Globus pallidus (tissue), 1 donor: Measurements from ENCODE around the gene PKHD1.
"Not testable (repeated sequence)": the region's sequence is repeated elsewhere in the genome, so short reads cannot be mapped to it uniquely, and the experiment has no call there.

Experiments
- DNase-seq: peaks from one replicate; pipeline ENCODE4 v3.0.0-alpha.2; 2015; ENCODE audit warnings: low spot score

Gene PKHD1

GRCh38 chr6:51986864-51987263 lies 100.5 kb downstream of the PKHD1 start:
- DNase-seq: no peak

DNA sequence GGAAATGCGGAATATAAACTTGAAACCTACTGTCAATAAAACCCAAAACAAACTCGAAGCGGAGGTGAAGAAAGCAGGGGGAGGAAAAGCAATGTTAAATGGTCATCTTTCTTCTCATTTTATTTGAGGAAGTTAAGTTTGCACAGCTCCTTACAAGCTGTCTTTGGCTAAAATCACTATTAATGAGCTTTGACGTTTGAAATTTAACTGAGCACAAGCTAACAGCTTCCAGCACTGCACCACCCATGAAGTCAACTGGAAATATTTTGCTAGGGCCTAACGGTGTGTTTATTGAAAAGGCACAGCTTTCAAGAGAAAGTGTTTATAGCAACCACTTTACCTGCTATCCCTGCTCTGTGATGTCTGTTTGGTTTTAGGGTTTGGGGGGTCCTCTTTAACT lies 103.8 kb downstream of the PKHD1 start:
- DNase-seq: no peak

- DNase-seq: not testable (repeated sequence)
Measured at GRCh38 chr6:51982695-51983094, 104.7 kb downstream of the PKHD1 start.

GRCh38 chr6:51976374-51976773 lies 111.0 kb downstream of the PKHD1 start:
- no peak for DNase-seq

DNA sequence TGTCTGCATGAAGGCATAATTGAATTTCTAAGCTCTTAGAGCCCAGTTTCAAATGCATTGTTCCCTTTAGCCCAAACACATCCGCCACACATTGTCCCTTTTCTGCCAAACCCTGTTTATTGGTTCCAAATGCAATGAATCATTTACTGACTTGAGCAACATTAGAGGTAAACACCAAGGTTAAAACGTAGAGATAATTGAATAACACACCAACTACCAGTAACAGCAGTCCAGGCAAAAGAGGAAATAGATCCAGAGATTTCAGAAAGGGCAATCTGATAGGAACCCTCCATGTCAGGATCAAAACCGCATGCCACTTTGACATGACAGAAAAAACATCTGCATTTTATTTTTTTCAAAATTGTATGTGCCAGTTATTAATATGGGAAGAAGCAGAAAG lies 114.8 kb downstream of the PKHD1 start:
- no peak for DNase-seq

- DNase-seq: no peak
Measured at GRCh38 chr6:51968265-51968664, 119.1 kb downstream of the PKHD1 start.

DNA sequence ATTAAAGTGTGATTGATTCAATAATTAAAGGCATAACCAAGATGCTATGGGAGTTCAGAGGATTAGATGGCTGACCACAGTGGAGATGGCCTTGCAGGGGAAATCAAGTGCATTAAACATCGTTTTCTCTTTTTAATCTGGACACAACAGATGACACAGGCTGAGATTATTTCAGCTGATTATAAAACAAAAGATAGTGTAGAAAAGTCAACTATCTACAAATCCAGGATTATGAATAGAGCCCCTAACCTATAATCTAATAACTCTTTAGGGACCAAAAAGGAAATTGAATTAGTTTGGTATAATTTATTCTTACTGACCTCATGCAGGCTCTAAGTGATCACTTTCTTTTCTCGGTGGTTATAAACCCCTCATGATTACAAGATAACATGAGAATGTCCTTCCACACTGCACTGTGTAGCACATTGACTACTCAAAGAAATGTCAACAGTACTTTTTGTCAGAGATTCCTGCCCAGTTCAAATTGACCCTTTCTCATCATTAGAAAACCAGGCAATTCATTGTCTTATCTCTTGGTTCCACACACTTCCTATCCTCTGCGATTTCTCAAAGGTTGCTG lies 122.1 kb downstream of the PKHD1 start:
- DNase-seq: no peak

- DNase-seq: no peak
Measured at GRCh38 chr6:51963980-51964379, 123.4 kb downstream of the PKHD1 start.

DNA sequence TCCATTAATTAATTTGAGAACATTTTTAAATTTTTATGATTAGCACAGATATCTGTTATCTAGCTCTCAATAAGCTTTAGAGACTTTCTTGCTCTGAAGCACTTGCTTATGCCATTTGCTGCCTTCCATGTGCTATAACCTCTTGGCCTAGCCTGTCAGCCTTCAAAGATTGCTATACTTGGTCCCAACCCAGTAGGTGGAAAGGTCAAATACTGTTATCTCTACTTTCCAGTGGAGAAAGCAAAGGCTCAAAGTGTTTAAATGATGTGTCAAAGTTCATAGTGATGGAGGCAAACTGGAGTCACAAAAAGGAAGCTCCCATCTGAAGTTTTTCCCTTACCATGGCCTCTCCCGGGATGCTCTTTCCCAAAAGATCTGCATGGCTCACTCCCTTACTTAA lies 125.1 kb downstream of the PKHD1 start:
- DNase-seq: no peak

DNA sequence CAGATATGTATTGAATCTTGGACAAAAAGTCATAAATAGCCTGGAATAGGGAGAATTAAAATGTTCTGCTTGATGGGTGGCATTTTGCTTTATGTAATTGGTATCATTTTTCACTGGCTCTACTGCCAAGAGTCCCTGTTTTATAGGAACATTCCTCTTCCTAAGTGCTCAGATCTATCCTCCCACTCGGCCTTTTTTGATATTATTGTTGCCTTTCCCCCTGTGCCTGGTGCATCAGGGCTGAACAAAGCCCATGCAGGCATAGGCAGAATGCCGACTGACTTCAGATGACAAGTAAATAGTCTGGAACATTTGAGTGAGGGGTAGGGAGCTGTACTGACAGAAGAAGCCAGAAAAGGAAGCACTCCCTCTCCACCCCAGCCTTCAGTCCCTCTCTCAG lies 127.0 kb downstream of the PKHD1 start:
- DNase-seq: no peak

DNA sequence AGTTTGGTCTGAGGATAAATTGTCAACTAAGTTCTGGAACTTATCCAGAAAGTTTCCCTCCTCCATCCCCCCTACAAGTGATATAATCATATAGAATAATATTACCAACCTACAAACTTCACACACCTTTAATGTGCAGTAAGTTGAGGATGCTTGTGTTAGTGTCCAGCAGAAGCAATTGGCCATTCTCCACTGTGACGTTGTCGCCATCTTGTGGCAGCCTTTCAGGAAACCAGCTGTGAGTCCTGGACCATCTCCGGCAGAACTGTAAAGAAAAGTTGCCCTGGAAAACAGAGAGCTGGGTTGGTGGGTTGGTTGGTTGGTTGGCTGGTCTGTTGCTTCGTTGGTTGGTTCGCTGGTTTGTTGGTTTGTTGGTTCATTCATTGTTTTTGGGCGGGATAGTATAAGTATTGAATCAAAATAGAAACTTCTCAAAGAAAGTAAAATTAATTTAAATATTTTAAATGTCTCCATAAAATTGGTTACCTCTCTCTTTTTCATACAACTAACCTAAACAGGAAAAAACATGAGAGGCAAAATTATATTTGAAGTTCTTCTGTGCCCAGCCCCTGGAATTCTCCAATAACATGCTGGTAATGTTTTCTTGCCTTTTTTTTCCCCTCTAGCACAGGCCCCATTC lies 127.5 kb downstream of the PKHD1 start:
- peak; percentile 51 for DNase-seq

- DNase-seq: no peak
Measured at GRCh38 chr6:51954681-51955080, 132.7 kb downstream of the PKHD1 start.

- DNase-seq: no peak
Measured at GRCh38 chr6:51953246-51953645, 134.2 kb downstream of the PKHD1 start.

DNA sequence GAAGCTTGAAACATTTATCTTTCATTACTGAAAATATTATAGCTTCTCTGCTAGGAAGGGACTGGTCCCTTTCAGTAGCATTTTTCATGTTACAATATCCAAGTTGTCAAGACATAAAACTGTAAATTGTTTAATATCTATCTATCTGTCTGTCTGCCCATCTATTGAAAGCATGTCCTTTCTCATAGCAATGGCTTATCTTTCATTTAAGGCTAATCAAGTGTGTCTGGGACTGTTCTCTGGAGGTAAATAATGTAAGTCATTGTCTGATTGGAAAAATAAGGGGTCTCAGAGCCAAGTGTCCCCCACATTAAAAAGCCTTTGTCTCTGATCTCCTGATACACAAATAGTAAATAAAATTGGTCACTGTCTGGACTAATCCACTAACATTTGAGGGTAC lies 135.5 kb downstream of the PKHD1 start:
- no peak for DNase-seq

DNA sequence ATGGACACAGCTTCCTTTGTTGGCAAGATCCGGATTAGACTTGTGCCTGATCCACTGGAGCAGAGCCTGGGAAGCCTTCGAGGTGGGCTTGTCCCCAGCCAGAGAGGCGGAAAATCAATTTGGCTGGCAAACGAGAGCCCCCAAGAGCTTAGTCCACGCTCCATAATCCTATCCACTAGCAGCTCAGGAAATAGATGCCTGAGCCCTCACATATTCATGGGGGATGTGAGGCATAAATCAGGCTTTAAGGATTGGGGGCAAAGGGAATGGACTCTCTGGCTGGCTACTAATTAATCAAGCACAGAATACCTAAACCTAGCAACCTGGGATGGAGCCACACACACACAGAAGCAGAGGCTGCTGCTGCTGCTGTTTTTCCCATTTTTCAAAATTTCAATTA lies 137.9 kb downstream of the PKHD1 start:
- no peak for DNase-seq

- DNase-seq: not testable (repeated sequence)
Measured at GRCh38 chr6:51939695-51940094, 147.7 kb downstream of the PKHD1 start.

DNA sequence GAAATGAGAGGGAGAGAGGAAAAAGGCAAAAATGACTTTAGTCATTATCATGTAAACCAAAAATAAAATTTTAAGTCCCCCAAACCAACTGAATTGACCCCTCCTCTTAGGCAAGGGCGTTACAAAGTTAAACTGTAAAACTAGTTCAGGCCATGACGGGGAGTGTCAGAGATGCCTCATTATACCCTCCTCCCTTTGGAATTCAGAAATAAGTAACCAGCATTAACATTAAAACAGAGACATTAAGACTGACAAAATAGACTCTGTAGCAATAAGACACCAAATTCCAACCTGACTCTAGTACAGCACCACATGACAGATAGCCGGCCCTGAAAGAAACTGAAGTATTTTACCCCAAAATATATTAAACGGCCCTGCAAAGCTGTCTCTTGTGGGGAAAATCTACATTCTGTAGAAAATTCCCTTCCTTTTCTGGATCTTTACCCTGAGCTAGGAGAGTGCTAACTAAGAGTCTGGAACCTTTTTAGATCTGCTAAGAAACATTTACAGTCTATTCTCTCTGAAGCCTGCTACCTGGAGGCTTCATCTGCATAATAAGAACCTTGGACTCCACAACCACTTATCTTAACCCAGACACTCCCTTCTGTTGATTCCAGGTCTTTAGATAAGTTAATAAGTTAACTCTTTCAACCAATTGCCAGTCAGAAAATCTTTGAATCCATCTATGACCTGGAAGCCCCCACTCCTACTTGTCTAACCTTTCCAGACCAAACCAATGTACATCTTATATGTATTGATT lies 150.7 kb downstream of the PKHD1 start:
- DNase-seq: no peak

DNA sequence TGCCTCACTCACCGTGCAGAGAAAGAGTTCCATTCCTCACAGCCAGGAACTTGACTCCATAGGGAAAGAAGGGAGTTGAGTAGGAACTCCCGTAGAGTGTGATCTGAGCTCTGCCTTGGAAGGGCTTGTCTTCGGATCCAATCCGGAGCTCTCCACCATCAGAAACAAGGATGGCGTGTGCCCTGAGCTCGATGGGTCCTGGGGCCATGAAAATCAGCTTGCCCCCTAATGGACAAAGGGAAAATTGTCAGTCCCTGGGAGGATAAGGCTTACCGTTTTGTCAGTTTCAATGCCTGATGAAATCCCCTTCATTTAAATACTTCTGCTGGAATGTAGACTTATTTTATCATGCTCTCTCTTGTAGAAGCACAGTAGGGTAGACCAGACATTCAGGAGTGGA lies 153.3 kb downstream of the PKHD1 start:
- DNase-seq: no peak

DNA sequence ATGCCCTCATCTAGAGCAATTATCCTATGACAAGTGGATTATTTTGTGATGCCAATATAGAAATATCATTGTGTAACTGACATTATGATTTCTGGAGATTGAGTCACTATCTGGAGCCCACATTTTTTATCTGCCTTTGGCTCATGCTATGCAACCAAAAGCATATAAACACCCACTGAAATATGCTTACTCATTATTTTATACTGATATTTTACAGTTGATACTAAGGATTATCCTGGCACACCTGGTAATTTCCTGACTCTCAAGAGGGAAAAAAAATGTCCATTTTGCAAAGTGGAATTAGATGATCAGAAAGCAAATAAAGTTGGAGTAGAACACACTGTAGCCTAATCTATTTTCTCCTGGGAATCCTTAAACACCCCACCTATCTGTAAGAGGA lies 154.5 kb downstream of the PKHD1 start:
- DNase-seq: no peak

DNA sequence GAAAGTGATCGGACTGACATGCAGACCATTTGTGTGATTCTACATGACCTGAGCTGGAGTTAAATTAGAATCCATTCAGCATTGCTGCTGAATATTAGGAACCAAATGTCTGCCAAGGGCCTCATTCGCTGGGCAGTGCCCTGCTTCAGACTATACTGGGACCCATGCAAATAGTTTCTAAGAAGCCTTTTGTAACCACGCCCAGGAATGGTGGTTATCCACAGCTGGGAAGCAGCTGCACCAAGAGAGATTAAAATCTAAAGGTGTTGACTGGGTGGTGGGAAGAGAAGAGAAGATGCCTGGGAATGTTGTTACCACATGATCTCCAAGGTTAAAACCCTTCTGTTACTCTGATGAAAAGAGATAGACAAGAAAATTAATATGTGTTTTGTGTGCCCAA lies 156.8 kb downstream of the PKHD1 start:
- DNase-seq: no peak

GRCh38 chr6:51929934-51930574 lies 157.4 kb downstream of the PKHD1 start:
- no peak for DNase-seq

DNA sequence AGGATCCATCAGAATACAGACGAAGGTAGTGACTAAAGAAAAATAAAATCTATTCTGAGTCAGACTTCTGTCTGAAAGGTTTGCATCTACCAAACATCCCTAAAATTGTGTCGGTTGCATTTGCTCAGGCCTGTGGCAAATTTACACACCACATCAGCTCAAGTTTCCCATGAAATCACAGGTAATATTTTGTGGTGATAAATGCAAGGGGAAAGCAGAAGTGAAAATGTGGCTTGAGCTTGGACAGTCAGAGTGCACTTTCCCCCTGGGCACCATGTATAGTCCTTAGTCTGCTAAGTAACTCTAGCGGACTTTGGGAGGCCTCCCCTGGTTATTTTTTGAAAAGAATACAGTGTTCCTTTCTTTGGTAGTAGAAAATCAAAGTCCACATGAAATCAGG lies 159.1 kb downstream of the PKHD1 start:
- no peak for DNase-seq

DNA sequence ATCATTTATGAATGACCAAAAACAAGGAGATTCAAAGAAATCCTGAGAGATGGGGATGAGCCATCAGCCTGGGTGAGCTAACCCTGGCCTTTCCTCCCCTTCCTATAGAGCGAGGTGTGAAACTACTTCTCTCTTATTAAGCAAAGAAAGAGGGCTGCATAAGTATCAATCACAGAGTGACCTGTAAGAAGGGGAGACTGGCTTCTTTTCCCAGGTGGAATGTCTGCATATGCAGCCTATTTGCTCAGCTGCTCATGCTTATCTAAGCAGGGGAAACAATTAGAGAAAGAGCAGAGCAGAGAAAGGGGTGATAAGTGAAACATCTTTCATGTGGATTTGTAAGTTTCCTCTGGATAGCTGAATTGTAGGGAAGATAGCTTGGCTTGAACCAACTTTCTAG lies 160.0 kb downstream of the PKHD1 start:
- DNase-seq: no peak
